H1 (cell line): Measurements from ENCODE around the gene C6orf62. TPM values are rescaled to one million over a fixed set of nuclear protein-coding genes. Genes with fewer than 3 reads are reported as not detected.

Experiments
- ZNF274 ChIP-seq: IDR thresholded peaks from 2 replicates; pipeline ENCODE4 v1.7.0; 2012; ENCODE audit warnings: low read length, borderline replicate concordance; ENCODE audit errors: extremely low read depth
- polyA plus RNA-seq, 7 experiments: library from polyadenylated mRNA; depleted of rRNA in 3 of 7; stranded (reverse) in 5 of 7; unstranded in 2 of 7; fragments of >200 nt in 5 of 7; fragments of 200-250 nt in 2 of 7; gene quantifications; 1 replicate in 5 of 7; 2 replicates in 1 of 7; 4 replicates in 1 of 7; pipeline versions ENCODE4 v1.2.1 to v1.2.3, GENCODE V29; 2011 to 2013; ENCODE audit warnings: missing spikeins in 2 of 7, mixed read lengths in 2 of 7
- total RNA-seq: library from RNA; stranded (reverse); fragmentation: NEBNext Ultra II Directional; extraction: Animal tissue kit (Norgen Biotek cat#: 25700); gene quantifications from 2 replicates; pipeline ENCODE4 v1.2.1, GENCODE V29; 2021

The C6orf62 gene
- total and polyA plus RNA-seq, 2 of the 8 experiments (the other 6 are each of a cell fraction or from before 2014, with no cell fraction given) = 25.6 to 101 TPM

- no peak for TF ChIP-seq ZNF274
These were observed 32.0 kb downstream of the C6orf62 start (continued) for GRCh38 chr6:24686946-24687345.
